HG02571 (cell line): Measurements from ENCODE around the gene LCE1D.

ENCODE experiments used
- ATAC-seq: cut with Tn5 transposase; IDR thresholded peaks from one replicate; pipeline ENCODE4 v1.9.1; 2021; ENCODE audit warnings: mild to moderate bottlenecking, moderate library complexity; ENCODE audit not compliant: unreplicated experiment

LCE1D gene

DNA sequence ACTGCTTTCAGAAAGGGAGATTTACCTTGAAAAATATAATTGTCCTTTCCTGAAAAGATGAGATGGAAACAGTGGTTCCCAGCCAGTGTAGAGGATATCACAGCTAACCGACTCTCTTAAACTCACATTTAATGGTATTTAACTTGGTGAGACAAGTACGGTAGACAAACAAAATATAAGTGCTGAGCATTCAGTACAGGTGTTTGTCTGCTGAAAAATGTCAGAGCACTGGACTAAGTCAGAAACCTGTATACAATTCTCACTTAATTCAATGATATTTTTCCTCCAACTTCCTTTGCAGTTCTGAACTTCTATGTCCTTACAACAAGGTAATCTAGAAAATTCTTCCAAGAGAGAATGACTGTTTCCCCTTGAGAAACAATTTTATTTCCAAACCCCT lies 15.2 kb downstream of the LCE1D start, which contains the start of gene LCE1B:
TSS of gene LCE1B (plus strand) at position 301 of the 400 bp plus-strand sequence. CDS start 476 bp downstream, outside the sequence.
- no peak for ATAC-seq

DNA sequence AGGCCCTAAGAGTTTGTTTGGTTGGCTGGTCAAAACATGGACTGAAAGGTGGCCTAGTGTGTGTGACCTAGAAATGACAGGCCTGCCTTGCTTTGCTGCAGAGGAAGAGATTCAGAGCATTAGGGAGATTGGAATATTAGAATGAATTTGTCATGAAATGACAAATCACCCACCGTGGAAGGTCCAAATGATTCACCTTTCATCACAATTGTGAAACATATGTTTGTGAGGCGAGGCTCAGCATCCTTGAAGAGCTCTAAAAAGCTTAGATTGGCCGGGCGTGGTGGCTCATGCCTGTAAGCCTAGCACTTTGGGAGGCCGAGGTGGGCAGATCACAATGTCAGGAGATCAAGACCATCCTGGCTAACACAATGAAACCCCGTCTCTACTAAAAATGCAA lies 20.8 kb downstream of the LCE1D start:
- ATAC-seq = no peak

DNA sequence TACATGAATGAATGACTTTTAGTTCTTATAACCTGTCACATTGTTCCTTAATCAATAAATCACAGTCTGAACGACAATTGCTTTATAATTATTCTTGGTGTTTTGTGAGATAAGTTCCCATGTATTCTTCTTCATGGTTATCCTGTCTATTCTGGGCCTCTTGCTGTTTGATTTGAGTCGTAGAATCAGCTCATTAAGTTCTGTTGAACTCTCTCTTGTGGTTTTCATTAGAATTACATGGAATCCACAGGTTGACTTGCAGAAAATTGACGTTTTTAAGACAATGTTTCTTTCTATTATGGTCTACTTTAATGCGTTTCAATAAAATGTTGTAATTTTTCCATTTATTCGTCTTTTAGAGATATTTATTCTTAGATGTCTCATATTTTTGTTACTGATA lies 26.8 kb downstream of the LCE1D start:
- no peak for ATAC-seq

- no peak for ATAC-seq
Observed at GRCh38 chr1:152824964-152825363, 28.4 kb downstream of the LCE1D start.

DNA sequence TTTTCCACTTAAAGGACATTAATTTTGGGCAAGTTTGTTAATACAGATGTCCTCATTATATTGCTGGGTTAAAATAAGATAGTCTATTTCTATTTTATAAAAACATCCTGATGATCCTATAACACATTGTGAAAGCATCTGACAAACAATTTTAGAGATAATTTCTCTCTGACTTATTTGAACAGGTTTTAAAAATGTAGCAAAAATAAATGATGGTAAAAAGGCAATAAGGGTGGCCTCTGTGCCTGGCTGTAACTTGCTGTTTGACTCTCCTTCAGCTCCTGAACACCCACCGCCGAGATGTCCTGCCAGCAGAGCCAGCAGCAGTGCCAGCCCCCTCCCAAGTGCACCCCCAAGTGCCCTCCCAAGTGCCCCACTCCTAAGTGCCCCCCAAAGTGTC lies 30.7 kb downstream of the LCE1D start, which contains the start of gene LCE1A:
TSS of gene LCE1A (plus strand) at position 301 of the 400 bp plus-strand sequence. CDS start at position 301, 0 bp downstream.
- ATAC-seq = no peak

DNA sequence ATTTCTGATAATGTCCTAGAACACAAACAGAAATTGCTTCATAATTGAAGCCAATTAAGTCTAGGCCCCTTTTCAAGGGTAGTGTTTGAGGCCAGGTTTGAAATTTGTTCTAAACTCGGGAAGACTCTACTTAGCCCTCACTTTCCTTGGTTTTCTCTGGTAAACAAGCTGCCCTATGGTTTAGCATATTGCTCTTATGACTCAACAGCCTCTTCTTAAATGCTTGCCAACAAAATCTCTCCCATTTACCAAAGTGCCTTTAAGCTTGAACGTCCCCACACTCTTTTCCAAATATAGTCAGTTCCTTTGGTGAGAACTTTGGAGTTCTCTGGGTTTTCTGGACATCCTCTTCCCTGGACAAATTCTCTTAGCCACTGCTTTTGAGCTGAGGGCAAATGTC lies 40.3 kb downstream of the LCE1D start:
- no peak for ATAC-seq

DNA sequence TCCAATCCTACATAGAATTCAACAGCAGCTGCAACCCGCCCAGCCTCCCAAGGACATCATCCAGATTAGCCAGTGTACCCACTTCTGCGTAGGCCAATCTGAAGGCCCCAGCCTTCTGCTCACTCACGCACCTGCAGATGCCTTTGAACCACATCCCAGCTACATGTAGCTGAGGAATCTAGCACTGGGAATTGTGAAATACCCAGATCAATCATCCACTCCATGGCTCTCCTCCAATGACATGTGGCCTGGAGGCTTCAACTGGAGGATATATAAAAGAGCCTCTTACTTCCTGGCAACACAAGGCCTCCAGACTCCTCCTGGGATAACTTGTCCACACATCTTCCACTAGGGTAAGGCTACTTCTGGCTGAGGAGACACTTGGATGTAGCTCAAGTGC lies 46.0 kb downstream of the LCE1D start, which contains the start of gene LCE6A:
TSS of gene LCE6A (plus strand) at position 301 of the 400 bp plus-strand sequence. CDS start 665 bp downstream, outside the sequence.
- ATAC-seq = no peak
